WERI-Rb-1 (cell line): ENCODE measurements around the gene MED27.

Experiments
- DNase-seq: peaks from one replicate; pipeline ENCODE4 v3.0.0-alpha.2; 2020
- H3K27ac ChIP-seq: fragments of 250-450 bp; sonication (Bioruptor Pico); 2 replicates; pipeline ENCODE4 v1.5.1; 2020; ENCODE audit warnings: mild to moderate bottlenecking, moderate library complexity
- H3K27me3 ChIP-seq: fragments of 250-450 bp; sonication (Bioruptor Pico); 2 replicates; pipeline ENCODE4 v1.5.1; 2021; ENCODE audit warnings: mild to moderate bottlenecking, low read depth, moderate library complexity; ENCODE audit not compliant: insufficient read depth, severe bottlenecking
- H3K36me3 ChIP-seq: fragments of 250-450 bp; sonication (Bioruptor Pico); 2 replicates; pipeline ENCODE4 v1.5.1; 2020; ENCODE audit warnings: mild to moderate bottlenecking, moderate library complexity
- H3K4me3 ChIP-seq: 2 replicates; pipeline ENCODE4 v1.5.1; 2011; ENCODE audit warnings: low read depth, mild to moderate bottlenecking, control low read depth, low read length
- H3K9me3 ChIP-seq: fragments of 250-450 bp; sonication (Bioruptor Pico); 2 replicates; pipeline ENCODE4 v1.5.1; 2021; ENCODE audit warnings: mild to moderate bottlenecking, moderate library complexity; ENCODE audit not compliant: severe bottlenecking
- TF ChIP-seq, protein P1 (sequence below): IDR thresholded peaks from 2 replicates; pipeline ENCODE4 v1.5.1; 2011; ENCODE audit warnings: low read depth, mild to moderate bottlenecking, control low read depth, inconsistent platforms, low read length

Gene MED27

DNA sequence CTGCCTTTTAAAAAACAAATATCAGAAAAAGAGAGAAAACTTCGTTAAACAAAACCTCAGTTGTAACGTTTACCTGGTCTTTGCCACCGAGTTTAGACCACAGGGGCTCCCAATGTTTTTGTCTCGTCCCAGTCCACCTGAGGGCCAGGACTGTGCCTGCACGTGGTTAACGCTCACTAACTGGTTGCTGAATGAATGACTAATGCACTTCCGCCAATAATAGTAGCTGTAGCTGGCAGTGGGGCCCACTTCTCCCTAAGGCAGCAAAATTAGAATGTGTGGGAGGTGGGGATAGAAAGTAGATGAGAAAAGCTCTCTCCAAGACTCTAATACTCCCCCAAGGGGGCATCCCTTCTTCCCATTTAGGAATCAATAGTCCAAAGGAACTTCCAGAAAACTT is 29.1 kb upstream of the MED27 start:
- TF ChIP-seq, protein P1, sequence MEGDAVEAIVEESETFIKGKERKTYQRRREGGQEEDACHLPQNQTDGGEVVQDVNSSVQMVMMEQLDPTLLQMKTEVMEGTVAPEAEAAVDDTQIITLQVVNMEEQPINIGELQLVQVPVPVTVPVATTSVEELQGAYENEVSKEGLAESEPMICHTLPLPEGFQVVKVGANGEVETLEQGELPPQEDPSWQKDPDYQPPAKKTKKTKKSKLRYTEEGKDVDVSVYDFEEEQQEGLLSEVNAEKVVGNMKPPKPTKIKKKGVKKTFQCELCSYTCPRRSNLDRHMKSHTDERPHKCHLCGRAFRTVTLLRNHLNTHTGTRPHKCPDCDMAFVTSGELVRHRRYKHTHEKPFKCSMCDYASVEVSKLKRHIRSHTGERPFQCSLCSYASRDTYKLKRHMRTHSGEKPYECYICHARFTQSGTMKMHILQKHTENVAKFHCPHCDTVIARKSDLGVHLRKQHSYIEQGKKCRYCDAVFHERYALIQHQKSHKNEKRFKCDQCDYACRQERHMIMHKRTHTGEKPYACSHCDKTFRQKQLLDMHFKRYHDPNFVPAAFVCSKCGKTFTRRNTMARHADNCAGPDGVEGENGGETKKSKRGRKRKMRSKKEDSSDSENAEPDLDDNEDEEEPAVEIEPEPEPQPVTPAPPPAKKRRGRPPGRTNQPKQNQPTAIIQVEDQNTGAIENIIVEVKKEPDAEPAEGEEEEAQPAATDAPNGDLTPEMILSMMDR, result no peak
- Histone ChIP-seq H3K4me3 (no peak overlapping the region), H3K36me3 (no peaks in the 10 kb centered on the region), H3K27ac (no peak overlapping the region), H3K27me3 (no peaks in the 10 kb centered on the region), H3K9me3 (no peaks in the 10 kb centered on the region)
- DNase-seq, result no peak

DNA sequence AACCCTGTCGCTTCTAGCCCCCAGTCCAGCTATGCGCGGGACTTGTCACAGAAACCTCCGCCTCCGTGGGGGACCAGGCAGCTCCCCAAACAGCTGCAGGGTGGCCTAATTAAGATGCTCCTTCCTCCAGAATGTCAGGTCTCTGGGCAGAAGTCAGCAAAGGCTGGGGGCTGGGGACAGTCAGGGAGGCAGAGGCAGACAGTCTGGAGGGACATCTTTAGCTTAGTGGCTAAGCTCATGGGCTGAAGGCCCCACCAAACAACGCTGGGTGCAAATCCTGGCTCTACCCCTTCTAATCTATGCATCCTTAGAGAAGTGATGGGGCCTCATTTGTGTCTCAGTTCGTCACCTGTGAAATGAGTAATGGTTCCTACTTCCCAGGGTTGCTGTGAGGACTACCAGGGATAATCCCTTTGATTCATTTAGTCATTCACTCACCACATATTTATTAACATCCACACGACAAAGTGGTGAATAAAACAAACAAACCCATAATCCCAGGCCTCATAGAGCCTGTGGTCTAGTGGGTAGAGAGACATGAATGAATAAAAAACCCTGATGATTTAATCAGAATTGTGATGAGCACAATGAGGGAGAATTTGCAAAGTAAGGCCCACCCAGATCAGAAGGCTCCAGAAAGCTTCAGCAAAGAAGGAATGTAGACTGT is 20.2 kb upstream of the MED27 start:
- peak overlapping the region; percentile 33; the same call in 1 of the 2 replicates for H3K27ac ChIP-seq
- H3K27me3 ChIP-seq, result no peaks in the 10 kb centered on the region
- H3K9me3 ChIP-seq, result no peaks in the 10 kb centered on the region
- no peak overlapping the region for H3K4me3 ChIP-seq
- DNase-seq, result peak; percentile 77
- no peaks in the 10 kb centered on the region for H3K36me3 ChIP-seq
- TF ChIP-seq, protein P1, result no peak

DNA sequence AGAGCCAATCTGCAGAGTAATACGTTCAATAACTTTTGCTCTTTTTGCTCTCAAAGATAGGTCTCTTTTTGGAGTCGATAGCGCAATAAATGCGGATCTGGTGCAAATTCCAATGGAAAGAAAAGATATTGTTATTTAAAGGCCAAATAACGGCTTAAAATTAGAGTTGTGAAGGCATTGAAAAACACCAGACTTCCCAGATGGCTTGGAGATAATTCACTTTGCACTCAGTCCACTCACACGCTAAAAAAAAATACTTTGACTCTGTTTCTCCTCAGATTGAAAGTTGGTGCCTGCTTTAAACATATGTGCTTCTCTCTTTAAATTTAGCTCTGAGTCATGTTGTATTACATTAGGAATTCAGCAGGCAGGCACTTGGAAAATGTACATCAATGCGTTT is 19.5 kb upstream of the MED27 start:
- TF ChIP-seq, protein P1, result no peak
- no peak for DNase-seq
- no peak overlapping the region for H3K4me3 ChIP-seq
- no peak overlapping the region for H3K27ac ChIP-seq
- no peaks in the 10 kb centered on the region for H3K9me3 ChIP-seq
- no peaks in the 10 kb centered on the region for H3K36me3 ChIP-seq
- no peaks in the 10 kb centered on the region for H3K27me3 ChIP-seq

DNA sequence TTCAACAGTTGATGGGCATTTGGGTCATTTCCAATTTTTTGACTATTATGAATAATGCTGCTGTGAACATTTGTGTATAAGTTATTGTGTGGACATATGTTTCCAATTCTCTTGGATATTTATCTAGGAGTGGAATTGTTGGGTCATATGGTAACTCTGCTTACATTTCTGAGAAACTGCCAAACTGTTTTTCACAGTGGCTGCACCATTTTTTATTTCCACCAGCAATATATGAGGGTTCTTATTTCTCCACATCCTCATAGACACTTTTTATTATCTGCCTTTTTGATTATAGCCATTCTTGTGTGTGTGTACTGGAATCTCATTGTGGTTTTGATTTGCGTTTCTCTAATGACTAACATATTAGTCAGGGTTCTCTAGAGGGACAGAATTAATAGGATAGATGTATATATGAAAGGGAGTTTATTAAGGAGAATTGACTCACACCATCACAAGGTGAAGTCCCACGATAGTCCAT is 14.7 kb upstream of the MED27 start:
- H3K36me3 ChIP-seq, result no peaks in the 10 kb centered on the region
- H3K27ac ChIP-seq, result no peak overlapping the region
- no peak overlapping the region for H3K4me3 ChIP-seq
- TF ChIP-seq, protein P1, result no peak
- DNase-seq, result no peak
- H3K27me3 ChIP-seq, result no peaks in the 10 kb centered on the region
- no peaks in the 10 kb centered on the region for H3K9me3 ChIP-seq

DNA sequence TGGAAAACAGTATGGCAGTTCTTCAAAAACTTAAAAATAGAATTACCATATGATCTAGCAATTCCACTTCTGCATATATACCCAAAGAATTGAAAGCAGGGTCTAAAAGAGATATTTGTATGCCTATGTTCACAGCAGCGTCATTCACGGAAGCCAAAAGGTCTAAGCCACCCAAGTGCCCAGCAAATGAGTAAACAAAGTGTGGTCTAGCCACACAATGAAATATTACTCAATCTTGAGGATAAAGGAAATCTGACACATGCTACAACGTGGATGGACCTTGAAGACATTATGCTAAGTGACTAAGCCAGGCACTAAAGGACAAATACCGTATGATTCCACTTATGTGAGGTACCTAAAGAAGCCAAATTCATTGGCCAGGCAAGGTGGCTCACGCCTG is 11.1 kb upstream of the MED27 start:
- TF ChIP-seq, protein P1, result no peak
- Histone ChIP-seq H3K27me3 (no peaks in the 10 kb centered on the region), H3K4me3 (no peak overlapping the region), H3K9me3 (peaks cover 3% of the 10 kb centered on the region), H3K27ac (no peak overlapping the region; the same call in 1 of the 2 replicates), H3K36me3 (no peaks in the 10 kb centered on the region)
- DNase-seq, result no peak

DNA sequence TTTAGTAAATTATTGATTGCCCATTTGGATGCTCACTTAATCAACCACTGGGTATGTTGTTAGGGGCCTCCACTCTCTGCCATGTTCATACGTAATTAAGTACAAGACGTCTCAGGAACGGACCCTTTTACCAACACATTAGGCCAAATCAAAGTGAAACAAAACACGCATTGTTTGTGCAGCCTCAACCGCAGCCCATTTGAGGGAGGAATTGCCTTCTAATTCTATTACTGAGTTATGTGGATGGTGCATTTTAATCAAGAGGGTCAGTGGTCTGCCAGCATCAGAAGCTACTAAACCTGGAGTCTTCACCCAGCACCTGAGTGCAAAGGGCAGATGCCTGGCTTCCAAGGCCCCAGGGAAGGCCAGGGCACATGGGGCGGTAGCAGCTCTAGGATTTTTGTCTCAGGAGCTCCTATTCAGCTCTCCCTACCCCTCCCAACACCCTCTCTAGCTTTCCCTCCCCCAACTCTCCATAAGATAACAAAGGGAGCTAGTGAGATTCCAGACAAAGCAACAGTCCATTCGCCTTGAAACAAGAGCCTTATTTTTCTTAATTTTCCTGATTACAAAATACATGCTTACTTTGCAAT is 7.9 kb upstream of the MED27 start:
- TF ChIP-seq, protein P1, result no peak
- Histone ChIP-seq H3K4me3 (no peak overlapping the region), H3K9me3 (peaks cover 3% of the 10 kb centered on the region), H3K36me3 (no peaks in the 10 kb centered on the region), H3K27ac (no peak overlapping the region), H3K27me3 (no peaks in the 10 kb centered on the region)
- DNase-seq, result no peak
